Measurements from ENCODE around the gene CBR3.
A peak's percentile ranks its signal among the peaks of the same experiment; 100 is the strongest.

Gene CBR3

DNA sequence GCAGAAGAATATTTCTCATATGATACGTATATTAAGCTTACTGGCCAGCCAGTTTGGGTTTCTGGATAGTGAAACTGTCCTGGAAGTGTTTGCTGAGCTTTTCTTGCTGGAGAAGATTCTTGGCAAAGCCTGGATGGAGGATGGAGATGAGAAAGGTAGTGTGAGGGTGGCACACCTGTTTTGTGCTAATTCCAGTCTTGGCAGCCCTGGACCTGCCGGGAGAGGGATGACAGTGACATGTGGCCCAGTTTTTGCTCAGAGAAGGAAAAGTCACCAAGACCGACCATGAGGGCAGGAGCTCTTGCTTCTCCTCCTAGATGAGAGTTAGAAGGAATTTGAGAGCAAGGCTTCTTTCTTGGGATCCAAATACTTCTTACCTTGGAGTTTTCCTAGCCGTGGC lies 55.9 kb downstream of the CBR3 start:
- Mint-ChIP-seq H3K36me3 (peaks cover 14% of the 10 kb centered on the region), H3K4me3 (no peak overlapping the region), H3K27ac (peak overlapping the region; percentile 26), H3K4me1 (peaks cover 11% of the 10 kb centered on the region), H3K27me3 (no peaks in the 10 kb centered on the region), H3K9me3 (no peaks in the 10 kb centered on the region)
- ATAC-seq (ENCODE audit: low read depth), result no peak
- DNase-seq (ENCODE audit: low spot score in 2 of 2), result no peak

DNA sequence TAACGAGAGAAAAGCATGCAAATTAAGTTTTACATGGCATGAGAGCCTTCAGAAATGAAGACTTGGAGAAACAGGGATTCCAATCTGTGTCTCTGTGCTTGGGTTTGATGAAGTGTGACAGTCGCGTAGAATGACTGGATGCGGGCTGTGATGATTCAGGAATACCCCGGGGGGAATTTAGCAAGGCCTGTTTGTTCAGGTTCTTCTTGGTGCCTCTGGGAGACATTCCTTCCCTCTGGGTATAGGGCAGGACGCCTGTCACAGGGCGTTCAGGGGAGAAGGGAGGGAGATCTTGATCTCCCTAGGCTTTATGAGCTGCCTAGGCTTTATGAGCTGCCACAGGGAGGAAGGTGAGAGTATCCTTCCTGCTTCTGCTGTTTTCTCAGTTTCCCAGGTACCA lies 58.3 kb downstream of the CBR3 start:
- H3K36me3 Mint-ChIP-seq, result peaks cover 15% of the 10 kb centered on the region
- no peak overlapping the region for H3K27ac Mint-ChIP-seq
- no peak for DNase-seq (ENCODE audit: low spot score in 2 of 2)
- ATAC-seq (ENCODE audit: low read depth), result no peak
- H3K9me3 Mint-ChIP-seq, result no peaks in the 10 kb centered on the region
- no peak overlapping the region for H3K4me3 Mint-ChIP-seq
- H3K27me3 Mint-ChIP-seq, result no peaks in the 10 kb centered on the region
- peaks cover 12% of the 10 kb centered on the region for H3K4me1 Mint-ChIP-seq

DNA sequence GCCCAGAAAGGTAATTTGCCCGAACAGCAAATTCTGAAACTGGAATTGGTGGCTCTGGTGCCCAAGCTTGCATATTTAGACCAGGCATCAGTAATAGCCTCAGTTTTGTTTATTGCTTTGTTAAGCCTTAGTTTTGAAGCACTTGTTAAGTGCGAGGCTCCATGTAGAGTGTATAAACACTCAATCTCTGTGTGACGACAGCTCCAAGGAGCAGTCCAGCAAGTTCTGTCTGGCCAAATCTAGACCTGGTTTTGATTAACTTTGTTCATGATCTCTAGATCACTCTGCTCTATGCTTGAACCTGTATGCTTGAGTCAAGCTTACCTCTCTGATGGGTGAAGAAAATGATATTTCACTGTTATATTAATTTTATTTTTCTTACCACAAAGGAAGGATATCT lies 59.1 kb downstream of the CBR3 start:
- Mint-ChIP-seq H3K9me3 (no peaks in the 10 kb centered on the region), H3K27ac (no peak overlapping the region), H3K36me3 (peaks cover 15% of the 10 kb centered on the region), H3K4me1 (peaks cover 8% of the 10 kb centered on the region), H3K4me3 (no peak overlapping the region), H3K27me3 (no peaks in the 10 kb centered on the region)
- DNase-seq (ENCODE audit: low spot score in 2 of 2) (no peak), ATAC-seq (ENCODE audit: low read depth) (no peak)

DNA sequence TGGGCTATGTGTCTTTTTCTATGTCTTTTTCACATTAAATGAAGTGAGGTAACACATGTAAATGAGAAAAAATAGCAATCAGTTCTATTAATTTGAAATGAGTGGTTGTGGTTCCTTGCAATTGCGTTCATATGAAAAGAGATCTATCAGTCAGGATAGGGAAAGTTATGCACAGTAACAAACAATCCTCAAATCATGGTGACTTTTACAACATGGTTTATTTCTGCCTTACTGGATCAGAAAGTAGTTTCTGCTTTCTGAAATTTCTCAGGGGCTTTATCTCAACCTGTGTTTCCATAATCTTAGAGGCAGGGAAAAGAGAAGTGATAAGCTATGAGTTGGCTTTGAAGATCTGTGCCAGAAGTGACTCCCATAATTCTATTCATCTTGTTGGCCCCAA lies 60.7 kb downstream of the CBR3 start:
- ATAC-seq (ENCODE audit: low read depth) (no peak), DNase-seq (ENCODE audit: low spot score in 2 of 2) (no peak)
- no peak overlapping the region for H3K4me3 Mint-ChIP-seq
- peaks cover 8% of the 10 kb centered on the region for H3K4me1 Mint-ChIP-seq
- no peak overlapping the region for H3K27ac Mint-ChIP-seq
- H3K9me3 Mint-ChIP-seq, result no peaks in the 10 kb centered on the region
- peaks cover 23% of the 10 kb centered on the region for H3K36me3 Mint-ChIP-seq
- no peaks in the 10 kb centered on the region for H3K27me3 Mint-ChIP-seq

All from memory B cell (primary cell).